ENCODE data around the gene SLC26A2.

DNA sequence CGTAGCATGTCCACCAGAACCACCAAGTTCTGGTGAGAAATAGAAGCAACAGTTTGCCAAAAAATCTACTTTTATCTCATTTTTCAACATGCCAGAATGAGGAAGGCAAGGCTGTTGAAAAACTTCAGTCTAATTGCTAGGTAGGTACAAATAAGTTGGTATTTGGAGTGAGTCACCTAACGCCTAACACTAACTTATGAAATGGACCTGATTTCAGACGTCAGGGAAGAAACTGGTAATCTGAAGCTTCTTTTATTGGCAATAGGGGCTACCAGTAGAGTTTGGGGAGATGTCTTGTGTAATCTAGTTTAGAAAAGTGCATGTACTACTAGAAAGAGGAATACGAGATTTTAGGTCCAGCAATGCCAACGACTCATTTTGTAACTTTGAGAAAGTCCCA lies 11.6 kb upstream of the SLC26A2 start:
- TF ChIP-seq POLR2AphosphoS5 (IDR thresholded peaks at IDR 0.05; ENCODE audit: low read depth, low read length): no peak
- TF ChIP-seq, protein P1, sequence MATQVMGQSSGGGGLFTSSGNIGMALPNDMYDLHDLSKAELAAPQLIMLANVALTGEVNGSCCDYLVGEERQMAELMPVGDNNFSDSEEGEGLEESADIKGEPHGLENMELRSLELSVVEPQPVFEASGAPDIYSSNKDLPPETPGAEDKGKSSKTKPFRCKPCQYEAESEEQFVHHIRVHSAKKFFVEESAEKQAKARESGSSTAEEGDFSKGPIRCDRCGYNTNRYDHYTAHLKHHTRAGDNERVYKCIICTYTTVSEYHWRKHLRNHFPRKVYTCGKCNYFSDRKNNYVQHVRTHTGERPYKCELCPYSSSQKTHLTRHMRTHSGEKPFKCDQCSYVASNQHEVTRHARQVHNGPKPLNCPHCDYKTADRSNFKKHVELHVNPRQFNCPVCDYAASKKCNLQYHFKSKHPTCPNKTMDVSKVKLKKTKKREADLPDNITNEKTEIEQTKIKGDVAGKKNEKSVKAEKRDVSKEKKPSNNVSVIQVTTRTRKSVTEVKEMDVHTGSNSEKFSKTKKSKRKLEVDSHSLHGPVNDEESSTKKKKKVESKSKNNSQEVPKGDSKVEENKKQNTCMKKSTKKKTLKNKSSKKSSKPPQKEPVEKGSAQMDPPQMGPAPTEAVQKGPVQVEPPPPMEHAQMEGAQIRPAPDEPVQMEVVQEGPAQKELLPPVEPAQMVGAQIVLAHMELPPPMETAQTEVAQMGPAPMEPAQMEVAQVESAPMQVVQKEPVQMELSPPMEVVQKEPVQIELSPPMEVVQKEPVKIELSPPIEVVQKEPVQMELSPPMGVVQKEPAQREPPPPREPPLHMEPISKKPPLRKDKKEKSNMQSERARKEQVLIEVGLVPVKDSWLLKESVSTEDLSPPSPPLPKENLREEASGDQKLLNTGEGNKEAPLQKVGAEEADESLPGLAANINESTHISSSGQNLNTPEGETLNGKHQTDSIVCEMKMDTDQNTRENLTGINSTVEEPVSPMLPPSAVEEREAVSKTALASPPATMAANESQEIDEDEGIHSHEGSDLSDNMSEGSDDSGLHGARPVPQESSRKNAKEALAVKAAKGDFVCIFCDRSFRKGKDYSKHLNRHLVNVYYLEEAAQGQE (IDR thresholded peaks at IDR 0.05; ENCODE audit: insufficient read depth in 1 of 2, low read depth in 2 of 2, low read length in 1 of 2): no peak
- no peak for TF ChIP-seq CTCF (IDR thresholded peaks at IDR 0.05)
- no peak for TF ChIP-seq TCF7L2 (IDR thresholded peaks at IDR 0.05; ENCODE audit: low read depth, low read length)

Measured in Panc1 (cell line).